DOHH2 (cell line): ENCODE measurements around the gene OPN1MW.
"Not testable (repeated sequence)": the region's sequence is repeated elsewhere in the genome, so short reads cannot be mapped to it uniquely, and the experiment has no call there.

Experiments used
- H3F3A ChIP-seq: fragments of 200-600 bp; sonication (generic), shearing (Covaris generic); 2 replicates; pipeline ENCODE4 v1.6.0; 2016; ENCODE audit warnings: antibody characterized with exemption, mild to moderate bottlenecking; ENCODE audit not compliant: control insufficient read depth, insufficient read depth
- H3K27ac ChIP-seq: fragments of 200-600 bp; sonication (generic); 2 replicates; pipeline ENCODE4 v1.5.1; 2014; ENCODE audit warnings: low read depth, mild to moderate bottlenecking, low read length, moderate library complexity
- H3K27me3 ChIP-seq: fragments of 200-600 bp; sonication (generic); 2 replicates; pipeline ENCODE4 v1.6.1; 2014; ENCODE audit warnings: mild to moderate bottlenecking, low read length, mixed read lengths; ENCODE audit not compliant: control insufficient read depth
- H3K36me3 ChIP-seq: fragments of 200-600 bp; sonication (generic); 2 replicates; pipeline ENCODE4 v1.6.1; 2014; ENCODE audit warnings: mild to moderate bottlenecking, low read length, moderate library complexity, mixed read lengths; ENCODE audit not compliant: control insufficient read depth
- H3K4me1 ChIP-seq: fragments of 200-600 bp; sonication (generic); 2 replicates; pipeline ENCODE4 v1.6.1; 2014; ENCODE audit warnings: mild to moderate bottlenecking, low read length, mixed read lengths; ENCODE audit not compliant: control insufficient read depth
- H3K4me2 ChIP-seq: fragments of 200-600 bp; sonication (generic); 2 replicates; pipeline ENCODE4 v1.6.0; 2014; ENCODE audit warnings: mild to moderate bottlenecking, low read length, moderate library complexity
- H3K4me3 ChIP-seq: fragments of 200-600 bp; sonication (generic); 2 replicates; pipeline ENCODE4 v1.5.1; 2014; ENCODE audit warnings: mild to moderate bottlenecking, low read length, mixed read lengths
- H3K79me2 ChIP-seq: fragments of 200-600 bp; sonication (generic); 2 replicates; pipeline ENCODE4 v1.6.1; 2014; ENCODE audit warnings: mild to moderate bottlenecking, low read length, mixed read lengths; ENCODE audit not compliant: control insufficient read depth
- H3K9me2 ChIP-seq: fragments of 200-600 bp; sonication (generic); replicated peaks from 2 replicates; pipeline ENCODE4 v1.6.1; 2014; ENCODE audit warnings: mild to moderate bottlenecking, low read length, mixed read lengths; ENCODE audit not compliant: control insufficient read depth
- H3K9me3 ChIP-seq: fragments of 200-600 bp; sonication (generic); 2 replicates; pipeline ENCODE4 v1.6.1; 2014; ENCODE audit warnings: antibody characterized with exemption, low read length, mixed read lengths; ENCODE audit not compliant: control insufficient read depth, insufficient read depth
- H4K20me1 ChIP-seq: fragments of 200-600 bp; sonication (generic); 2 replicates; pipeline ENCODE4 v1.6.0; 2014; ENCODE audit warnings: low read depth, mild to moderate bottlenecking, antibody characterized with exemption, low read length, moderate library complexity; ENCODE audit not compliant: control insufficient read depth, insufficient read depth

Gene OPN1MW

DNA sequence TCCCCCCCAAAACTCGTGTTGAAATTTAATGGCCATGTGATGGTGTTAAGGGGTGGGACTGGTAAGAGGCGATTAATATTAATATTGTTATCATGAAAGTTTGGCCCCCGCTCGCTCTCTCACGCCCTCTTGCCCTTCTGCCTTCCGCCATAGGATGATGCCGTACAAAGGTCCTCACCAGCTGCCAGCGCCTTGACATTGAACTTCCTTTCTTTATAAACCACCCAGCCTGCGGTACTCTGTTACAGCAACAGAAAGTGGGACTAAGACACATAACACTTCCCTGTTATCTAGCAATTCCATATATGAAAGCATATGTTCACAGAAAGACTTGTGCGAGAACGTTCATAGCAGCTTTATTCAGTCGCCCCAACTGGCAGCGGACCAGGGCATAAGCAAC is 14.0 kb upstream of the OPN1MW start:
- H3K79me2 ChIP-seq, H4K20me1 ChIP-seq, H3F3A ChIP-seq, H3K4me3 ChIP-seq, H3K27me3 ChIP-seq, H3K9me3 ChIP-seq, H3K27ac ChIP-seq, H3K4me2 ChIP-seq, H3K36me3 ChIP-seq, H3K9me2 ChIP-seq, H3K4me1 ChIP-seq: not testable (repeated sequence)

DNA sequence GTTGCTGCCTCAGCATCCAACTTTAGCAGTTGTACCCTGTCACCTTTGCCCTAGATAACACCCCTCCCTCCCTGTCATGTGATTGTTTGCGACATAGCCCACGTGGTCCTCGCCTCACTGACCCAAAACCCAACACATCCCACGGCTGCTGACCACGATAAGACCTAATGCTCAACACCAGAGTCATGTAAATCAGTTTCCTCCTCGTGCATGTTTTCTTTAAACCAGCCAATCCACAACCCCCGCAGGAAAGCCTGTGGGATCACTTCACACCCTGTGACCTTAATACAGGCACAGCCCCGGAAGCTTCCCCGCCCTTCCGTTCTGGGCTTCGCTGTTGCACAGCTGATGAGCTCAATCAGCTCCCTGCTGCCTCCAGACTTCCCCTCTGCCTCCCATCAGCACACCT is 9.9 kb upstream of the OPN1MW start:
- H3F3A ChIP-seq, H3K27ac ChIP-seq, H3K9me3 ChIP-seq, H3K27me3 ChIP-seq, H3K4me3 ChIP-seq, H3K4me2 ChIP-seq, H4K20me1 ChIP-seq, H3K4me1 ChIP-seq, H3K36me3 ChIP-seq, H3K9me2 ChIP-seq, H3K79me2 ChIP-seq: not testable (repeated sequence)

DNA sequence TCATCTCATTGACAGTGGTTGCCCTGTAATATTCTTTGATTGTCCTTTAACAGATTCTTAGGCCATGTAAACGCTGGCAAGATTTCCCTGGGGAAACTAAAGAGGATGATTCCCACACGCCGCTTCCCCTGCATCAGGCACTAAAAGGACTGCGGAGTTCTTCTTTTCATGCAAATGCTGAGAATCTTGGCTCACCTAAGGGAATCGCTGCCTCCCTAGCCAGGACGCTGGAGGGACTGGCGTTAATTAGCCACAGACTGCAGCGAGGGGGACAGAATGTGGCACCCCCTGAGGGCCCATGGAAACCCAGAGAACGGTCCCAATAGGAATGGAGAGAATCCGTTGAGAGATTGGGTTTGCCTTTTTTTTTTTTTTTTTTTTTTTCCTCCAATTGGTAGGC is 8.0 kb upstream of the OPN1MW start:
- not testable (repeated sequence) for H3K36me3 ChIP-seq, H3K4me2 ChIP-seq, H3K79me2 ChIP-seq, H4K20me1 ChIP-seq, H3K27me3 ChIP-seq, H3K4me1 ChIP-seq, H3K4me3 ChIP-seq, H3K9me3 ChIP-seq, H3K27ac ChIP-seq, H3F3A ChIP-seq, H3K9me2 ChIP-seq

DNA sequence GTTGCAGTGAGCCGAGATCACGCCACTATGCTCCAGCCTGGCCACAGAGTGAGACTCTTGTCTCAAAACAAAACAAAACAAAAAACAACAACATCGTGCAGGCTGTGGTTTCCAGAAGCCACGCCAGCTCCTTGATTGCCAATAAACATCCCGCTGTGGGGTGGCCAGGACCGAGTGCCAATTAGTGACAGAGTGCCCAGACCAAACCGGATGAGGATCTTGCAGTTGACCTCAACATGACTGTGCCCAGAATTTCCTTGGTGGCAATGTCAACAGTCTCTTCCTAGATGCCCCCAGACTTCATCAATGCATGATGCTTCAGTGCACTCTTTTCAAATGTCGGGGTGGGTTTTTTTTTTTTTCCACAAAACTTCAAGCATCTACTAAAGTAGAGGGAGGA is 1.4 kb downstream of the OPN1MW start:
- H3F3A ChIP-seq, H3K27me3 ChIP-seq, H3K9me2 ChIP-seq, H3K27ac ChIP-seq, H3K4me3 ChIP-seq, H3K9me3 ChIP-seq, H4K20me1 ChIP-seq, H3K36me3 ChIP-seq, H3K4me2 ChIP-seq, H3K79me2 ChIP-seq, H3K4me1 ChIP-seq: not testable (repeated sequence)

DNA sequence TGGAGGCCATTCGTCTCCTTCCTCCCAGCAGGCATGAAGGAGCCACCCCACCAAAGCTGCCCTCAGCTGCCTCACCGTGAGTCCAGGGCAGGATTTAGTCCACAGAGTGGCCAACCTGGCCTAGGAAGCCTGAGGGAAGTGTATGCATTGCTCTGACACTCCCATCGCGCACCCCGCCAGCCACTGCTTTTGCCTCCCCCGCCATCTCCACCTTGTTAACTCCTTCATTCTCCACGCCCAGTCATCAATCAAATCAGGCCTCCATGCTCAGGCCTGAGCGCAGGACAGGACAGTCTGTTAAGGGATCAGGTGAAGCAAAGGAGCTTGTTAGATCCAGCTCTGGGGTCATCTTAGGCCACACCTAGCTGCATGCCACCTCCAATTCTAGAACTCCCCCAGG is 10.4 kb downstream of the OPN1MW start:
- not testable (repeated sequence) for H3F3A ChIP-seq, H3K36me3 ChIP-seq

DNA sequence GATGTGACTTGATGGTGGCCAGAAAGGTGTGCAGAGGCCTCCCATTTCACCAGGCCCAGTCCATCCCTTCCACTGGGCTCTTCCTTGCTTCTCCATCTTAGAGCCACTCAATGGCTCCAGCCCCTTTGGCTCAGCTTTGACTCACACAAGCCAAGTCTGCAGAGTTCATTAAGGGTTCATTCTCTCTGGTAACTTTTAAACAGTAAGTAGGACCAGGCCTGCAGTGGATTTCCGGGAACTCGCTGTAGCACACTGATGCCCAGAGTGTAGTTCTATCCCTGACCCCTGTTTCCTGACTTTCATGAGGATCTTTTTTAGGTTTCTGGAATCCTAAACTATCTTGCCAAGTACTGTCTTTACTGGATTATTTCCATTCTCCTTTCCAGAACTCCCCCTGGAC is 11.9 kb downstream of the OPN1MW start:
- not testable (repeated sequence) for H3K4me1 ChIP-seq, H3K27me3 ChIP-seq, H3K36me3 ChIP-seq, H3K4me2 ChIP-seq, H3K9me3 ChIP-seq, H4K20me1 ChIP-seq, H3K9me2 ChIP-seq, H3K4me3 ChIP-seq, H3F3A ChIP-seq, H3K27ac ChIP-seq, H3K79me2 ChIP-seq

More for the DNA sequence above, 10.4 kb downstream of the OPN1MW start:
- not testable (repeated sequence) for H3K79me2 ChIP-seq, H3K4me2 ChIP-seq, H3K4me1 ChIP-seq, H3K27me3 ChIP-seq, H3K4me3 ChIP-seq, H4K20me1 ChIP-seq, H3K9me3 ChIP-seq, H3K9me2 ChIP-seq, H3K27ac ChIP-seq

DNA sequence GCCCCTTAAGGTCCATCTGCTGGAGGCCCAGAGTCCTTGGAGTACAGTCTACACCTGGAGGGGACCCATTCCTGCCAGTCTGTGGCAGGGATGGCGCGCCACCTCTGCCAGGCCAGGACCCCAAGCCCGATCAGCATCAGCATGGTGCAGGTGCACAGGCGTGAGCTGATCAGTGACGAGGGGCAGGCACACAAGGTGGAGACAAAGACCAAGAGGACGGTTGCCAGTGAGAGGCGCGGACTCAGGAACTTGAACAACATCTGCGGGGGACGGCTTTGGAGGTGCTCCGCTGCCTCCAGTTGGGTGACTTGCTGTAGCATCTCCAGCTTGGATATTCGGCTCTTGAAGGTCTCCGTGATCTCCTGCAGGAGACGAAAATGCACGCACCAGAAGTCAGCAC is 14.1 kb downstream of the OPN1MW start:
- H3K79me2 ChIP-seq, H3F3A ChIP-seq, H3K9me2 ChIP-seq, H3K27me3 ChIP-seq, H4K20me1 ChIP-seq, H3K4me1 ChIP-seq, H3K4me2 ChIP-seq, H3K9me3 ChIP-seq, H3K27ac ChIP-seq, H3K36me3 ChIP-seq, H3K4me3 ChIP-seq: not testable (repeated sequence)

DNA sequence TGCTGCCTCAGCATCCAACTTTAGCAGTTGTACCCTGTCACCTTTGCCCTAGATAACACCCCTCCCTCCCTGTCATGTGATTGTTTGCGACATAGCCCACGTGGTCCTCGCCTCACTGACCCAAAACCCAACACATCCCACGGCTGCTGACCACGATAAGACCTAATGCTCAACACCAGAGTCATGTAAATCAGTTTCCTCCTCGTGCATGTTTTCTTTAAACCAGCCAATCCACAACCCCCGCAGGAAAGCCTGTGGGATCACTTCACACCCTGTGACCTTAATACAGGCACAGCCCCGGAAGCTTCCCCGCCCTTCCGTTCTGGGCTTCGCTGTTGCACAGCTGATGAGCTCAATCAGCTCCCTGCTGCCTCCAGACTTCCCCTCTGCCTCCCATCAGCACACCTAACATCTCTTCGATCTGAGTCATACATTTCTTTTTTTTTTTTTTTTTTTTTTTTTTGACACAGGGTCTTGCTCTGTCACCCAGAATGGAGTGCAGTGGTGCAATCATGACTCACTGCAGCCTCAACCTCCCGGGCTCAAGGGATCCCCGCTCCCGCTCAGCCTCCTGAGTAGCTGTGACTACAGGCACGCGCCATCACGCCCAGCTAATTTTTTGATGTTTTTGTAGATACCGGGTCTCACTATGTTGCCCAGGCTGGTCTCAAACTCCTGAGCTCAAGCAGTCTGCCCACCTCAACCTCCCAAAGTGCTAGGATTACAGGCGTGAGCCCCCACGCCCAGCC is 27.4 kb downstream of the OPN1MW start:
- H4K20me1 ChIP-seq, H3K27ac ChIP-seq, H3K9me2 ChIP-seq, H3K4me1 ChIP-seq, H3K4me2 ChIP-seq, H3K9me3 ChIP-seq, H3K4me3 ChIP-seq, H3K79me2 ChIP-seq, H3K27me3 ChIP-seq, H3K36me3 ChIP-seq, H3F3A ChIP-seq: not testable (repeated sequence)
